ENCODE results near the gene DLK2.

DNA sequence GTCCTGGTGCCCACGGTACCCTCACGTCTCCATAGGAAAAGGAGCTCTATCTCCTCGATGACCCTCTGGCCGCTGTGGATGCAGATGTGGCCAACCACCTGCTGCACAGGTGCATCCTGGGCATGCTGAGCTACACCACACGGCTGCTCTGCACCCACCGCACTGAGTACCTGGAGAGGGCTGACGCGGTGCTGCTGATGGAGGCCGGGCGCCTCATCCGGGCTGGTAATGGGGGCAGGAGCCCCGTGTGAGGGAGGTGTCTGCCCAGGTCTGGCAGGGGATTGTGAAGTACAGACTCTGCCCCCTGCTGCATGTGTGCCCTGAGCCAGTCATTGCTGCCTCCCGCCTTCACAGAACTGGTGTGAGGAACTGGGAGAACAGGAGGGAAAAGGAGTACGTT, 12.4 kb downstream of the DLK2 start:
- TF ChIP-seq EZH2 (IDR thresholded peaks at IDR 0.05; ENCODE audit: insufficient read depth, poor library complexity, severe bottlenecking) (no peak), EZH2phosphoT487 (IDR thresholded peaks at IDR 0.05; ENCODE audit: insufficient read depth, low read depth) (no peak)
